Neural progenitor cell (in vitro differentiated cells): ENCODE measurements around the gene SLC2A10. TPM values are rescaled to one million over a fixed set of nuclear protein-coding genes. Genes with fewer than 3 reads are reported as not detected.

Source experiments
- DNase-seq: peaks from one replicate; pipeline ENCODE4 v3.0.0-alpha.2; 2016; ENCODE audit warnings: low spot score
- H2AFZ ChIP-seq: fragments of 200-600 bp; sonication (generic); replicated peaks from 2 replicates; pipeline ENCODE4 v1.6.1; 2016; ENCODE audit warnings: antibody characterized with exemption
- H3F3A ChIP-seq: fragments of 200-600 bp; sonication (generic); 2 replicates; pipeline ENCODE4 v1.6.1; 2016; ENCODE audit warnings: antibody characterized with exemption, low read depth
- H3K27ac ChIP-seq: fragments of 200-600 bp; sonication (generic); 2 replicates; pipeline ENCODE4 v1.5.1; 2016; ENCODE audit warnings: mild to moderate bottlenecking
- H3K27me3 ChIP-seq: fragments of 200-600 bp; sonication (generic); 2 replicates; pipeline ENCODE4 v1.6.1; 2016; ENCODE audit warnings: mild to moderate bottlenecking, moderate library complexity
- H3K36me3 ChIP-seq: fragments of 200-600 bp; sonication (generic); 2 replicates; pipeline ENCODE4 v1.5.1; 2016
- H3K4me1 ChIP-seq: fragments of 200-600 bp; sonication (generic); 2 replicates; pipeline ENCODE4 v1.6.1; 2016; ENCODE audit warnings: mixed run types
- H3K4me2 ChIP-seq: fragments of 200-600 bp; sonication (generic); 2 replicates; pipeline ENCODE4 v1.6.1; 2016
- H3K4me3 ChIP-seq: fragments of 200-600 bp; sonication (generic); 2 replicates; pipeline ENCODE4 v1.5.1; 2016
- H3K79me2 ChIP-seq: fragments of 200-600 bp; sonication (generic); 2 replicates; pipeline ENCODE4 v1.6.1; 2016; ENCODE audit warnings: low read depth
- H3K9ac ChIP-seq: fragments of 200-600 bp; sonication (generic); 2 replicates; pipeline ENCODE4 v1.6.1; 2016
- H3K9me3 ChIP-seq: fragments of 200-600 bp; sonication (generic); 2 replicates; pipeline ENCODE4 v1.5.1; 2016; ENCODE audit warnings: low read depth
- H4K20me1 ChIP-seq: fragments of 200-600 bp; sonication (generic); 2 replicates; pipeline ENCODE4 v1.6.1; 2016; ENCODE audit warnings: low read depth
- H3K27ac Mint-ChIP-seq: 3 replicates; pipeline ENCODE4 v1.8.0; 2021; ENCODE audit warnings: mixed read lengths
- H3K27me3 Mint-ChIP-seq: 2 replicates; pipeline ENCODE4 v1.8.0; 2022; ENCODE audit warnings: low read depth, mild to moderate bottlenecking, inconsistent platforms, moderate library complexity, mixed read lengths; ENCODE audit not compliant: insufficient read depth
- H3K36me3 Mint-ChIP-seq: 3 replicates; pipeline ENCODE4 v1.8.0; 2021; ENCODE audit warnings: mixed read lengths
- H3K4me1 Mint-ChIP-seq: 3 replicates; pipeline ENCODE4 v1.8.0; 2021; ENCODE audit warnings: mixed read lengths
- H3K4me3 Mint-ChIP-seq: 3 replicates; pipeline ENCODE4 v1.8.0; 2021; ENCODE audit warnings: mild to moderate bottlenecking, moderate library complexity, mixed read lengths
- H3K9me3 Mint-ChIP-seq: 3 replicates; pipeline ENCODE4 v1.8.0; 2020; ENCODE audit warnings: mixed read lengths
- EZH2 ChIP-seq: fragments of 200-600 bp; sonication (generic); IDR thresholded peaks from 2 replicates; pipeline ENCODE4 v1.6.1; 2017; ENCODE audit warnings: antibody characterized with exemption, mild to moderate bottlenecking, moderate library complexity
- EZH2phosphoT487 ChIP-seq: fragments of 200-600 bp; sonication (generic); IDR thresholded peaks from 2 replicates; pipeline ENCODE4 v1.6.1; 2017; ENCODE audit warnings: antibody characterized with exemption
- total RNA-seq: library from RNA; depleted of rRNA; stranded (reverse); fragments of >200 nt; gene quantifications from 2 replicates; pipeline ENCODE4 v1.2.3, GENCODE V29; 2015; ENCODE audit warnings: low replicate concordance
- TF ChIP-seq, protein P1 (sequence below): fragments of 200-600 bp; sonication (generic); IDR thresholded peaks from 2 replicates; pipeline ENCODE4 v1.5.1; 2017; ENCODE audit warnings: antibody characterized with exemption, mild to moderate bottlenecking

SLC2A10 gene
- total RNA-seq, 1 donor from 2014 or later: 9.6 TPM

DNA sequence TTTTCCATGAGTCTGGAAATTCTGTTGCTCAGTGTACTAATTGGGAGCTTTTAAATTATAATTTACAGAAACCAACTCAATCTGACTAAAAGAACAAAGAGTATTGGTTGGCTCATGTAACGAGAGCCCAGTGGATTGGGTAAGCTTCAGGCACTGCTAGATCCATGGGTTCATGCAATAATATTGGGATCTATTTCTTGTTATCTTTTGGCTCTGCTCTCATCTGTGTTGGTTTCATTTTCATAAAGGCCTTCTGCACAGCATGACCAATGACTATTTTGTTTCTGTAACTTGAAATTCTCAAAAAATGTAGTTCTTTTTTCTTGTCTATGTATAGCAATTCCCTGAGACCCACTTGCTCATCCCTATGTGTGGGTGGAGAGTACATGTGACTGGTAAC is 12.0 kb downstream of the SLC2A10 start:
- Histone ChIP-seq H3K79me2 (no peaks in the 10 kb centered on the region), H3K27ac (no peak overlapping the region), H3K36me3 (no peaks in the 10 kb centered on the region), H3K27me3 (no peaks in the 10 kb centered on the region), H3K4me3 (no peak overlapping the region), H4K20me1 (no peaks in the 10 kb centered on the region), H3F3A (no peaks in the 10 kb centered on the region), H3K4me2 (no peak overlapping the region), H3K9ac (no peak overlapping the region), H3K4me1 (no peaks in the 10 kb centered on the region), H3K9me3 (no peaks in the 10 kb centered on the region), H2AFZ (no peak overlapping the region)
- Mint-ChIP-seq H3K27me3 (peaks cover 4% of the 10 kb centered on the region), H3K9me3 (peaks cover 7% of the 10 kb centered on the region), H3K36me3 (peaks cover 17% of the 10 kb centered on the region), H3K27ac (no peak overlapping the region), H3K4me1 (no peaks in the 10 kb centered on the region), H3K4me3 (no peak overlapping the region)
- no peak for DNase-seq
- TF ChIP-seq, protein P1, sequence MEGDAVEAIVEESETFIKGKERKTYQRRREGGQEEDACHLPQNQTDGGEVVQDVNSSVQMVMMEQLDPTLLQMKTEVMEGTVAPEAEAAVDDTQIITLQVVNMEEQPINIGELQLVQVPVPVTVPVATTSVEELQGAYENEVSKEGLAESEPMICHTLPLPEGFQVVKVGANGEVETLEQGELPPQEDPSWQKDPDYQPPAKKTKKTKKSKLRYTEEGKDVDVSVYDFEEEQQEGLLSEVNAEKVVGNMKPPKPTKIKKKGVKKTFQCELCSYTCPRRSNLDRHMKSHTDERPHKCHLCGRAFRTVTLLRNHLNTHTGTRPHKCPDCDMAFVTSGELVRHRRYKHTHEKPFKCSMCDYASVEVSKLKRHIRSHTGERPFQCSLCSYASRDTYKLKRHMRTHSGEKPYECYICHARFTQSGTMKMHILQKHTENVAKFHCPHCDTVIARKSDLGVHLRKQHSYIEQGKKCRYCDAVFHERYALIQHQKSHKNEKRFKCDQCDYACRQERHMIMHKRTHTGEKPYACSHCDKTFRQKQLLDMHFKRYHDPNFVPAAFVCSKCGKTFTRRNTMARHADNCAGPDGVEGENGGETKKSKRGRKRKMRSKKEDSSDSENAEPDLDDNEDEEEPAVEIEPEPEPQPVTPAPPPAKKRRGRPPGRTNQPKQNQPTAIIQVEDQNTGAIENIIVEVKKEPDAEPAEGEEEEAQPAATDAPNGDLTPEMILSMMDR: no peak
- TF ChIP-seq EZH2 (no peak), EZH2phosphoT487 (no peak)

DNA sequence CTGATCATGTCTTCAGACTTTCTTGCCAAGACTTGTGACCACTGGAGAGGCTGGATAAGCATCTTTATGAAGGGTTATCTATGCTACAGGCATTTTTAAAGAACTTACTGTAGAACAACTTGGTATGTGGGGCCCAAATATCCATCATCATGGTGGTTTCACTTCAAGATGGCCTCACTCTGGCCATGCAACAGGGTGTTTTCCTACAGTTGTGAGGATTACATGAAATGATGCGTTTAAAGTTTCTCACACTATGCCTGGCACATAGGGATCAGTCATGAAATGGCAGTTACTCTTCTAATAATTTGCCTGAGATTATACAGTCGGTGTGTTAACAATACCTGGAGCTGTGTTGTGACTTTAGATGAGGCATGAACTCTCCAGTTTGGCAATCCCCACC is 13.0 kb downstream of the SLC2A10 start:
- H3K4me1 Mint-ChIP-seq: no peaks in the 10 kb centered on the region
- Histone ChIP-seq H2AFZ (no peak overlapping the region), H3K27me3 (no peaks in the 10 kb centered on the region), H3K79me2 (no peaks in the 10 kb centered on the region), H3K4me1 (no peaks in the 10 kb centered on the region), H3K4me2 (no peak overlapping the region), H3K9ac (no peak overlapping the region), H3K27ac (no peak overlapping the region), H3K9me3 (no peaks in the 10 kb centered on the region), H3K36me3 (no peaks in the 10 kb centered on the region), H3F3A (no peaks in the 10 kb centered on the region), H3K4me3 (no peak overlapping the region), H4K20me1 (no peaks in the 10 kb centered on the region)
- peaks cover 4% of the 10 kb centered on the region for H3K27me3 Mint-ChIP-seq
- H3K36me3 Mint-ChIP-seq: peaks cover 22% of the 10 kb centered on the region
- no peak for TF ChIP-seq EZH2
- TF ChIP-seq, protein P1: no peak
- TF ChIP-seq EZH2phosphoT487: no peak
- peaks cover 7% of the 10 kb centered on the region for H3K9me3 Mint-ChIP-seq
- DNase-seq: no peak
- no peak overlapping the region for H3K27ac Mint-ChIP-seq
- H3K4me3 Mint-ChIP-seq: no peak overlapping the region

DNA sequence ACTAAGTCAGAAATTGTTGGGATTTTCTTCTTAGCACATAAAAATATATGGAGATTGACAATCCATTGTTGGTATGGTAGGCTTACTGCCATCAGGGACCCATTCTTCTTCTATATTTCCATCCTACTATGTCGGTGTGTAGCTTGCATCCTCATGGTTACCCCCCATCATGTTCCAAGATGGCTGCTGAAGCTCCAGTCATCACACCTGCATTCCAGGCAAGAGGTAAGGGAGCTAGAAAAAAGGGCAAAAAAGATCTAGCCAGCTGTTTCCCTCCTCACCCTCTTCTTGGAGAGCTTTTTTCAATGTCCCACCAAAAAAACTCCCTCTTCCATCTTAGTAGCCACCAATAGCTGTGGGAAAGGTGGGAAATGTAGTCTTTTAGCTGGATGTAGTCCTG is 13.6 kb downstream of the SLC2A10 start:
- no peak overlapping the region for H3K4me3 ChIP-seq
- no peak overlapping the region for H3K4me2 ChIP-seq
- no peak overlapping the region for H3K9ac ChIP-seq
- no peak overlapping the region for H3K27ac ChIP-seq
- no peaks in the 10 kb centered on the region for H3F3A ChIP-seq
- no peak for DNase-seq
- no peaks in the 10 kb centered on the region for H3K4me1 ChIP-seq
- H3K36me3 Mint-ChIP-seq: peaks cover 22% of the 10 kb centered on the region
- H2AFZ ChIP-seq: no peak overlapping the region
- H3K27ac Mint-ChIP-seq: no peak overlapping the region
- H3K4me3 Mint-ChIP-seq: no peak overlapping the region
- no peaks in the 10 kb centered on the region for H3K27me3 ChIP-seq
- H3K79me2 ChIP-seq: no peaks in the 10 kb centered on the region
- no peaks in the 10 kb centered on the region for H3K4me1 Mint-ChIP-seq
- no peaks in the 10 kb centered on the region for H3K9me3 ChIP-seq
- H3K9me3 Mint-ChIP-seq: peaks cover 7% of the 10 kb centered on the region
- no peaks in the 10 kb centered on the region for H3K36me3 ChIP-seq
- no peaks in the 10 kb centered on the region for H4K20me1 ChIP-seq
- no peak for TF ChIP-seq EZH2
- TF ChIP-seq EZH2phosphoT487: no peak
- TF ChIP-seq, protein P1: no peak
- peaks cover 4% of the 10 kb centered on the region for H3K27me3 Mint-ChIP-seq
